ENCODE results near the gene TMED10.

TMED10 gene

GRCh38 chr14:75186953-75187352, 10.5 kb upstream of the TMED10 start:
- no peak overlapping the region for H3K4me3 ChIP-seq (IDR thresholded peaks at IDR 0.05; ENCODE audit: insufficient read depth, low read depth, low read length)
- no peaks in the 10 kb centered on the region for H3K27me3 ChIP-seq (ENCODE audit: insufficient read depth, low read depth)
- no peak overlapping the region for H2AFZ ChIP-seq (ENCODE audit: low read depth)
- no peak overlapping the region for H3K27ac ChIP-seq
- TF ChIP-seq, protein P1, sequence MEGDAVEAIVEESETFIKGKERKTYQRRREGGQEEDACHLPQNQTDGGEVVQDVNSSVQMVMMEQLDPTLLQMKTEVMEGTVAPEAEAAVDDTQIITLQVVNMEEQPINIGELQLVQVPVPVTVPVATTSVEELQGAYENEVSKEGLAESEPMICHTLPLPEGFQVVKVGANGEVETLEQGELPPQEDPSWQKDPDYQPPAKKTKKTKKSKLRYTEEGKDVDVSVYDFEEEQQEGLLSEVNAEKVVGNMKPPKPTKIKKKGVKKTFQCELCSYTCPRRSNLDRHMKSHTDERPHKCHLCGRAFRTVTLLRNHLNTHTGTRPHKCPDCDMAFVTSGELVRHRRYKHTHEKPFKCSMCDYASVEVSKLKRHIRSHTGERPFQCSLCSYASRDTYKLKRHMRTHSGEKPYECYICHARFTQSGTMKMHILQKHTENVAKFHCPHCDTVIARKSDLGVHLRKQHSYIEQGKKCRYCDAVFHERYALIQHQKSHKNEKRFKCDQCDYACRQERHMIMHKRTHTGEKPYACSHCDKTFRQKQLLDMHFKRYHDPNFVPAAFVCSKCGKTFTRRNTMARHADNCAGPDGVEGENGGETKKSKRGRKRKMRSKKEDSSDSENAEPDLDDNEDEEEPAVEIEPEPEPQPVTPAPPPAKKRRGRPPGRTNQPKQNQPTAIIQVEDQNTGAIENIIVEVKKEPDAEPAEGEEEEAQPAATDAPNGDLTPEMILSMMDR (conservative IDR thresholded peaks at IDR 0.05; ENCODE audit: low read depth, low read length) = no peak
- no peaks in the 10 kb centered on the region for H4K20me1 ChIP-seq (ENCODE audit: insufficient read depth)
- H3K79me2 ChIP-seq (ENCODE audit: insufficient read depth, low read depth) = no peaks in the 10 kb centered on the region
- no peak overlapping the region for H3K4me2 ChIP-seq
- H3K4me1 ChIP-seq (ENCODE audit: low read depth, poor library complexity, severe bottlenecking) = peaks cover 8% of the 10 kb centered on the region
- no peak overlapping the region for H3K9ac ChIP-seq
- H3K36me3 ChIP-seq (ENCODE audit: insufficient read depth) = no peaks in the 10 kb centered on the region

GRCh38 chr14:75185251-75186040, 9.0 kb upstream of the TMED10 start:
- no peak overlapping the region for H3K9ac ChIP-seq
- H4K20me1 ChIP-seq (ENCODE audit: insufficient read depth) = no peaks in the 10 kb centered on the region
- TF ChIP-seq, protein P1 (conservative IDR thresholded peaks at IDR 0.05; ENCODE audit: low read depth, low read length) = no peak
- H3K27ac ChIP-seq = no peak overlapping the region
- no peaks in the 10 kb centered on the region for H3K27me3 ChIP-seq (ENCODE audit: insufficient read depth, low read depth)
- no peak overlapping the region for H3K4me2 ChIP-seq
- H3K4me1 ChIP-seq (ENCODE audit: low read depth, poor library complexity, severe bottlenecking) = peaks cover 8% of the 10 kb centered on the region
- H3K36me3 ChIP-seq (ENCODE audit: insufficient read depth) = no peaks in the 10 kb centered on the region
- no peak overlapping the region for H3K4me3 ChIP-seq (IDR thresholded peaks at IDR 0.05; ENCODE audit: insufficient read depth, low read depth, low read length)
- H3K79me2 ChIP-seq (ENCODE audit: insufficient read depth, low read depth) = no peaks in the 10 kb centered on the region
- no peak overlapping the region for H2AFZ ChIP-seq (ENCODE audit: low read depth)

DNA sequence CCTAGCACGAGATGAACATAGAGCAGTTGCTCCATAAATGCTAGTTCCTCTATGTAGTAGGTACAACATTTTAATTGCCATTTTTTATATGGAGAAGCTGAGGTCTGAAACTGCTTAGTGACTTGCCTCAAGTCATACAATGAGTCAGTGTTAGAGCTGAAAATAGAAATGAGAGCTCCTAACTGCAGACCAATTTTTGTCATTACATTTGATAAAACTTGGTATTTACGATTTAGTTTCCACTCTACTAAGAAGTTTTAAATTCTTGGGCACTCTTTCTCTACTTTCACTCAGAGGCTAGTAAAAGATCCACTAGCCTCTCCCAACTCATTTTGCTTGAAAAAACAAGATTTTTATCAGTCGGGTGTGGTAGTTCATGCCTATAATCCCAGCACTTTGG, 8.1 kb upstream of the TMED10 start:
- no peaks in the 10 kb centered on the region for H3K36me3 ChIP-seq (ENCODE audit: insufficient read depth)
- H3K4me2 ChIP-seq = no peak overlapping the region
- no peak overlapping the region for H3K4me3 ChIP-seq (IDR thresholded peaks at IDR 0.05; ENCODE audit: insufficient read depth, low read depth, low read length)
- TF ChIP-seq, protein P1 (conservative IDR thresholded peaks at IDR 0.05; ENCODE audit: low read depth, low read length) = no peak
- H3K27ac ChIP-seq = no peak overlapping the region
- H2AFZ ChIP-seq (ENCODE audit: low read depth) = no peak overlapping the region
- H3K9ac ChIP-seq = no peak overlapping the region
- H3K79me2 ChIP-seq (ENCODE audit: insufficient read depth, low read depth) = no peaks in the 10 kb centered on the region
- no peaks in the 10 kb centered on the region for H3K27me3 ChIP-seq (ENCODE audit: insufficient read depth, low read depth)
- no peaks in the 10 kb centered on the region for H4K20me1 ChIP-seq (ENCODE audit: insufficient read depth)
- H3K4me1 ChIP-seq (ENCODE audit: low read depth, poor library complexity, severe bottlenecking) = no peaks in the 10 kb centered on the region

DNA sequence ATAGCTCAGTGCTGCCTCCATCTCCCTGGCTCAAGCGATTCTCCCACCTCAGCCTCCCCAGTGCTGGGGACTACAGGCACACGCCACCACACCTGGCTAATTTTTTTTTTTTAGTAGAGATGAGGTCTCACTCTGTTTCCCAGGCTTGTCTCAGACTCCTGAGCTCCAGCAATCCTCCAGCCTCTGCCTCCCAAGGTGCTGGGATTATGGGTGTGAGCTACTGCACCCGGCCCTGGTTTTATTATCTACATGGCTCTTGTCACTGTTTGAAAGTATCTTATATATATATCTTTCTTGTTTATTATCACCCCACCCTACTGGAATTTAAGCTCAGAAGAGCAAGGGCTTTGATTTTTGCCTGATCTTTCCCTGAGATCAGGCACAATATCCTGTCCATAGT, 7.6 kb upstream of the TMED10 start:
- Histone ChIP-seq H2AFZ (ENCODE audit: low read depth) (no peak overlapping the region), H3K79me2 (ENCODE audit: insufficient read depth, low read depth) (no peaks in the 10 kb centered on the region), H3K27ac (no peak overlapping the region), H3K9ac (no peak overlapping the region), H4K20me1 (ENCODE audit: insufficient read depth) (no peaks in the 10 kb centered on the region), H3K4me1 (ENCODE audit: low read depth, poor library complexity, severe bottlenecking) (no peaks in the 10 kb centered on the region), H3K4me2 (no peak overlapping the region), H3K36me3 (ENCODE audit: insufficient read depth) (no peaks in the 10 kb centered on the region), H3K4me3 (IDR thresholded peaks at IDR 0.05; ENCODE audit: insufficient read depth, low read depth, low read length) (no peak overlapping the region), H3K27me3 (ENCODE audit: insufficient read depth, low read depth) (no peaks in the 10 kb centered on the region)
- TF ChIP-seq, protein P1 (conservative IDR thresholded peaks at IDR 0.05; ENCODE audit: low read depth, low read length) = no peak
